ENCODE results near the gene QKI.

The QKI gene

DNA sequence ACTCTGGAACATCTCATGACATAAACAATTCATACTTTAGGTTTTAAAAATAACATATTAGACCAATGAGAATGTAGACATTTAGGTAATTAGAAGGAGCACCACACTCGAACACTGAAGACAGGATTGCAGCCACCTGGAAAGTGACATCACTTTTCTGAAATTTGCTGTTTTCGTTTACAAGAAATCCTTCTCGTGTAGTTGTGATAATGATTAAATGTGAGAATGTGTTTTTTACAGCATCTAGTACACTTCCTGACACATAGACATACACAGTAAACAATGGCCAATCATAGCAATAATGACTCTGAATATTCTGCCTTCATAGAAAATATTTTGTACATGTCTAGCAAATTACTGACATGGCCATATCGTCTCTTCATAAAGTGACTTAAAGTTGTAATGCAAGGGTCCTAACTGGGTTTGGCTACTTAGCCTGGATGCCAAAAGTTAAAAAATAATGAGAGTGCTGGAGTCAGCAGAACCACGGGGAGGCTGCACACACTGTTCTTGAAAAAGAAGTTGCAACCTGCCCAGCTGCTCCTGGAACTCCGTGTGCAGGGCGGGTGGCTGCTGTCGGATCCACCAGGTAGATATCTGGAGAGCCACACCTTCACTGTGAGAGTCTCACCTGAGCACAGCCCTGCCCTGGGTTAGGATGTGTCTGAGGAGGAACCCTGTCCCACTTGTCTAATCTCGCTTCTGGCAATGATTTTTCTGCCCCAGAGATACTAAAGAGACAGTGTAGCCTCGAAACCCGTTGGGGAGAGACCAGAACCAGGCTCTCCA lies 212.9 kb downstream of the QKI start:
- DNase-seq = no peak

Measured in NCI-H1417 treated with DMSO at 0.1 percent for 48 hours (cell line).